GM06990 (cell line): ENCODE results near the gene GPBAR1.
A peak's percentile ranks its signal among the peaks of the same experiment; 100 is the strongest.

Experiments used
- DNase-seq: peaks from one replicate; pipeline ENCODE4 v3.0.0-alpha.2; 2011; ENCODE audit not compliant: insufficient read length; ENCODE audit errors: extremely low read depth
- H3K27me3 ChIP-seq: replicated peaks from 2 replicates; pipeline ENCODE4 v1.6.0; 2011; ENCODE audit warnings: low read length; ENCODE audit not compliant: control insufficient read depth, insufficient read depth
- H3K36me3 ChIP-seq: 2 replicates; pipeline ENCODE4 v1.5.1; 2011; ENCODE audit warnings: low read length; ENCODE audit not compliant: control insufficient read depth, insufficient read depth
- H3K4me3 ChIP-seq: replicated peaks from 2 replicates; pipeline ENCODE4 v1.5.1; 2011; ENCODE audit warnings: low read depth, mild to moderate bottlenecking, control low read depth, low read length
- TF ChIP-seq, protein P1 (sequence below): IDR thresholded peaks from 2 replicates; pipeline ENCODE4 v1.5.1; 2011; ENCODE audit warnings: low read length, control low read depth, mild to moderate bottlenecking, inconsistent platforms; ENCODE audit not compliant: insufficient read depth, poor library complexity, severe bottlenecking

Gene GPBAR1

DNA sequence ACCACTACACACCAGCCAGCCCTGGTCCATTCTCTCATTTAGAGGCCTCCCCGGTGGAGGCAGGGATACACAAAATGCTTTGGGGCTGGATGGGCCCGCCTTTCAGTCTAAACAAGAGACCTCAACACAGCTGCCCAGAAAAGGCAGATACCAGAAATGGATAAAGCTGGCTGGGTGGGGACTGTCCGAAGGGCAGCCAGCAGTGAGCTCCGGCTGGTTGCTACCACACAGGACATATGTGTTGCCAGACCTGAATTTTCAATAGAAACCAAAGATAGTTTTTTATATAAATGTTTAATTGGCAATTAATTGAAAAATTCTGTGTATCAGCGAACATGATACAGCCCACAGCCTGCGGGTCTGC is 1.4 kb downstream of the GPBAR1 start:
- no peak for DNase-seq
- no peak overlapping the region for H3K4me3 ChIP-seq
- H3K27me3 ChIP-seq = no peaks in the 10 kb centered on the region
- TF ChIP-seq, protein P1, sequence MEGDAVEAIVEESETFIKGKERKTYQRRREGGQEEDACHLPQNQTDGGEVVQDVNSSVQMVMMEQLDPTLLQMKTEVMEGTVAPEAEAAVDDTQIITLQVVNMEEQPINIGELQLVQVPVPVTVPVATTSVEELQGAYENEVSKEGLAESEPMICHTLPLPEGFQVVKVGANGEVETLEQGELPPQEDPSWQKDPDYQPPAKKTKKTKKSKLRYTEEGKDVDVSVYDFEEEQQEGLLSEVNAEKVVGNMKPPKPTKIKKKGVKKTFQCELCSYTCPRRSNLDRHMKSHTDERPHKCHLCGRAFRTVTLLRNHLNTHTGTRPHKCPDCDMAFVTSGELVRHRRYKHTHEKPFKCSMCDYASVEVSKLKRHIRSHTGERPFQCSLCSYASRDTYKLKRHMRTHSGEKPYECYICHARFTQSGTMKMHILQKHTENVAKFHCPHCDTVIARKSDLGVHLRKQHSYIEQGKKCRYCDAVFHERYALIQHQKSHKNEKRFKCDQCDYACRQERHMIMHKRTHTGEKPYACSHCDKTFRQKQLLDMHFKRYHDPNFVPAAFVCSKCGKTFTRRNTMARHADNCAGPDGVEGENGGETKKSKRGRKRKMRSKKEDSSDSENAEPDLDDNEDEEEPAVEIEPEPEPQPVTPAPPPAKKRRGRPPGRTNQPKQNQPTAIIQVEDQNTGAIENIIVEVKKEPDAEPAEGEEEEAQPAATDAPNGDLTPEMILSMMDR = no peak
- H3K36me3 ChIP-seq = peaks cover 31% of the 10 kb centered on the region

DNA sequence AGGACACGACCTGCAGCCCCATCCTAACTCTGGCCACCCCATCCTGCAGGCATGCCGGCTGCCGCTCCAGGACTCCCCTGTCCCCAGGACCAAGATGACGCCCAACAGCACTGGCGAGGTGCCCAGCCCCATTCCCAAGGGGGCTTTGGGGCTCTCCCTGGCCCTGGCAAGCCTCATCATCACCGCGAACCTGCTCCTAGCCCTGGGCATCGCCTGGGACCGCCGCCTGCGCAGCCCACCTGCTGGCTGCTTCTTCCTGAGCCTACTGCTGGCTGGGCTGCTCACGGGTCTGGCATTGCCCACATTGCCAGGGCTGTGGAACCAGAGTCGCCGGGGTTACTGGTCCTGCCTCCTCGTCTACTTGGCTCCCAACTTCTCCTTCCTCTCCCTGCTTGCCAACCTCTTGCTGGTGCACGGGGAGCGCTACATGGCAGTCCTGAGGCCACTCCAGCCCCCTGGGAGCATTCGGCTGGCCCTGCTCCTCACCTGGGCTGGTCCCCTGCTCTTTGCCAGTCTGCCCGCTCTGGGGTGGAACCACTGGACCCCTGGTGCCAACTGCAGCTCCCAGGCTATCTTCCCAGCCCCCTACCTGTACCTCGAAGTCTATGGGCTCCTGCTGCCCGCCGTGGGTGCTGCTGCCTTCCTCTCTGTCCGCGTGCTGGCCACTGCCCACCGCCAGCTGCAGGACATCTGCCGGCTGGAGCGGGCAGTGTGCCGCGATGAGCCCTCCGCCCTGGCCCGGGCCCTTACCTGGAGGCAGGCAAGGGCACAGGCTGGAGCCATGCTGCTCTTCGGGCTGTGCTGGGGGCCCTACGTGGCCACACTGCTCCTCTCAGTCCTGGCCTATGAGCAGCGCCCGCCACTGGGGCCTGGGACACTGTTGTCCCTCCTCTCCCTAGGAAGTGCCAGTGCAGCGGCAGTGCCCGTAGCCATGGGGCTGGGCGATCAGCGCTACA is 2.1 kb downstream of the GPBAR1 start:
- no peak overlapping the region for H3K4me3 ChIP-seq
- H3K36me3 ChIP-seq = peaks cover 31% of the 10 kb centered on the region
- H3K27me3 ChIP-seq = no peaks in the 10 kb centered on the region
- no peak for DNase-seq
- TF ChIP-seq, protein P1 = no peak

DNA sequence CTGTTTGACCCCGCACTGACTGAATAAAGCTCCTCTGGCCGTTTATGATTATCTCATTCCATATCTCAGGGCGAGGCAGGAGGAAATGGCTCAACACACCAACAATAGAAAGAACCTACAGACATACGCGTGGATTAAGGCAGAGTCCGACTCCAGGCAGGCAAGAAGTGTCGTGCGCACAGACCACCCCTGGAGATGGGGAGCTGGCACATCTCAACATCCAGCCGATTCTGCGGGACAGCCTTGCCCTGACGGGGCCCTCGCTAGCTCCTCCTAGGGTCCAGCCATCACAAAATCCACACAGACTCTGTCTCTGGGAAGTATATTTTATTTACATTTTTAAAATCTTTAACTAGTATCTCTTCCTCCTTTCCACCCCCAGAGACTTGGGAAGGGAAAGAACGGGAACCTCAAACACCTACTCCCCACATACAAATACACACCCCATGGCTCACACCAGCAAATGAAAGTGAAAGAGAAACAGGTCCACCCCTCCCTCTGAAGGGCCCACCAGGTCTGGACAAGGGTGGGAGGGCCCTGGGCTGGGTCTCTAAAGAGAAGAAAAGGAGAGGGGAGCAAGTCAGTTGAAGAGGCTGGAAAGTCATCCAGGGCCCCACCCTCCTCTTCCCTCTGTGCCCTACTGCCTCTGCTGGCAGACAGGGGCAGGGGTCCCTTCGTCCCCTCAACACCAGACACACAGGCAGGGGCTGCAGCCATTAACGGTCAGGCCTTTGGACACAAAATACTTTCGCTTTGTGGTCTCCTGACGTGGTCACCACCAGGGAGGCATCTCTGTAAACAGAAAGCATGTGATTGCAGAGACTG is 3.2 kb downstream of the GPBAR1 start:
- Histone ChIP-seq H3K4me3 (no peak overlapping the region), H3K27me3 (no peaks in the 10 kb centered on the region), H3K36me3 (peaks cover 31% of the 10 kb centered on the region)
- TF ChIP-seq, protein P1 = peak; percentile 7
- DNase-seq = no peak

DNA sequence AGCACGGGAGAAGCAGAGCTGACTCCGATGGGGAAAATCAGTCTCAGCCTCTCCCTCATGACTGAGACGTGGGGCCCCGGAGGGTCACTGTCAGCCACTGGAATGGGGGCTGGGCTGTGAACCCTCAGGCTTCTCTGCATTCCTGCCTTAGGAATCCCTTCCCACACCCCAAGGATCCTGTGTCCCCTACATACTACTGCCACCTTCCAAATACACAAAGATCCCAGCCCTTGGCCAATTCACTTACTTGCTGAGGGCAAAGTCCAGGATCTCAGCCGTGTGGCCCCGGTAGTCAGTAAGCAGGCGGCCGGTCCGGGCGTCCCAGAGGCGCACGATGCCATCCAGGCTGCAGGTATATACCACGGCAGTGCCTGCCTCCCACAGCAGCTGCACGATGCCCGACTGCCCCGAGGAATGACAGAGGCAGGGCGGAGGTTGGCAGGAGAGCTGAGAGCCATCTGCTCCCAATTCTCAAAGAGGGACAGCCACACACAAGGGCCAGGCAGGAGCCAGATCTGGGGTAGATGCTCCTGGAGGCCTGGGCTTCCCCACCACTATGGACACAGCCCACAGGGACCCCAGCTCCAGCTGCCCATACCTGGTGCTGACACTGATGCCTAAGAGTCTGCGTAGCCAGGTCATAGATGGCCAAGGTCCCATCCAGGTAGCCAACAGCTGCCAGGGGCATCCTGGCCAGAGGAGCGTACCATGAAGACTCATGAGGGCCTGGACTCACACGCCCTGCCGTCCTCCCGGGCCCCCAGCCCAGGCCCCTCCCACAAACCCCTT is 4.2 kb downstream of the GPBAR1 start:
- DNase-seq = no peak
- H3K36me3 ChIP-seq = peaks cover 31% of the 10 kb centered on the region
- TF ChIP-seq, protein P1 = no peak
- H3K4me3 ChIP-seq = no peak overlapping the region
- H3K27me3 ChIP-seq = no peaks in the 10 kb centered on the region

DNA sequence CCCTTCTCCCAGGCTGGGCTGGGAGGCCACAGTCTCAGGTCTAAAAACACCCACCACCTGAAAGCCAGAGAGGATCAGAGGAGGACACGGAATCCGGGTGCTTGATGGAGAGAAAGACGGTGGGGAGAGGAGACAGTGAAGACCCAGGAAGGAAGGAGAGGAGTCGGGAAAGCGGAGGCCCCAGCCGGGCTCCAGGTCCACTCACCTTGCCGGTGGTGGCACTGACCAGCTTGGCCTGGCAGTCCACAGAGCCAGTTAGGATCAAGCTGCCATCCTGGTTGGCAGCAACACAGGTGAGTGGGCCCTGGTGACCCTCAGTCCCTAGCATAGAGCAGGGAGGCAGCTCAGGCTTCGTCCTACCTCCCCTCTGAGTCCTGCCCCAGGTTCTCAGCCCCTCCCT is 4.8 kb downstream of the GPBAR1 start:
- H3K36me3 ChIP-seq = peaks cover 31% of the 10 kb centered on the region
- no peak for DNase-seq
- TF ChIP-seq, protein P1 = no peak
- no peaks in the 10 kb centered on the region for H3K27me3 ChIP-seq
- H3K4me3 ChIP-seq = no peak overlapping the region
